ENCODE results near the gene IGSF22.

Gene IGSF22

GRCh38 chr11:18713646-18714442, 12.1 kb downstream of the IGSF22 start:
- DNase-seq (ENCODE audit: low spot score) = no peak

DNA sequence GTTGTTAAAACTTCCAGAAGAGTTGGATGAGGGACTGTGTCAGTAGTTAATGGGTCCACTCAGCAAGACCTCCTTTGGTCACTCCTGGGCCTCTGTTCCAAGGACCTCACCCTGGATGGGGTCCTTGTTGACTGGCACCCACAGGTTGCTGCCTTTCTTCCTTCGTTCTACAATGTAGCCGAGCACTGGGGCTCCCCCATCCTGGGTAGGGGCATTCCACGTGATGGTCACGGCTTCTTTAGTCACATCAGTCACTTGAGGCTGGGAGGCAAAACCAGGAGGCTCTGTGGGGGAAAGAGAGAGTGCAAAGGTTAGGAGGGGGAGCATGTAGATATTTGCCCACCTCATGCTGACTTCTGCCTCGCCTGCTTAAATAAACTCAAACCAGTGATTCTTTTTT, 15.4 kb downstream of the IGSF22 start:
- no peak for DNase-seq (ENCODE audit: low spot score)

DNA sequence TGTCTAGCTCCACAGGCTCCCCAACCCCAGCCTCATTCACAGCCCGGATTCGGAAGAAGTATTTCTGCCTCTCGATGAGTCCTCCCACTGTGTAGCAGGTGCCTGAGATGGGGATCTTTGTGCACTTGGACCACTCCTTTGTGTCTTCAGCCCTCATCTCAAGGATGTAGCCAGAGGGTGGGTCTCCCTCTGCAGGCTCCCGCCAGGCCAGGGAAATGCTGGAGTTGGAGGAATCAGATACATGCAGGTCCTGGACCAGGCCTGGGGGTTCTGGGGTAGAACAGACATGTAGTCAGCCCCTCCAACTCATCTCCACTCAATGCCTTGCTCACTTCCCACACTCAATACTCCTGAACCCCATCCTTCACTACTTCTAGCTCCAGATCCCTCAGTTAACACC, 16.6 kb downstream of the IGSF22 start:
- DNase-seq (ENCODE audit: low spot score) = no peak

- DNase-seq (ENCODE audit: low spot score) = no peak
Observed at GRCh38 chr11:18707811-18708340, 18.1 kb downstream of the IGSF22 start.

- DNase-seq (ENCODE audit: low spot score) = peak; percentile 63
Observed at GRCh38 chr11:18706330-18707243, 19.4 kb downstream of the IGSF22 start.

DNA sequence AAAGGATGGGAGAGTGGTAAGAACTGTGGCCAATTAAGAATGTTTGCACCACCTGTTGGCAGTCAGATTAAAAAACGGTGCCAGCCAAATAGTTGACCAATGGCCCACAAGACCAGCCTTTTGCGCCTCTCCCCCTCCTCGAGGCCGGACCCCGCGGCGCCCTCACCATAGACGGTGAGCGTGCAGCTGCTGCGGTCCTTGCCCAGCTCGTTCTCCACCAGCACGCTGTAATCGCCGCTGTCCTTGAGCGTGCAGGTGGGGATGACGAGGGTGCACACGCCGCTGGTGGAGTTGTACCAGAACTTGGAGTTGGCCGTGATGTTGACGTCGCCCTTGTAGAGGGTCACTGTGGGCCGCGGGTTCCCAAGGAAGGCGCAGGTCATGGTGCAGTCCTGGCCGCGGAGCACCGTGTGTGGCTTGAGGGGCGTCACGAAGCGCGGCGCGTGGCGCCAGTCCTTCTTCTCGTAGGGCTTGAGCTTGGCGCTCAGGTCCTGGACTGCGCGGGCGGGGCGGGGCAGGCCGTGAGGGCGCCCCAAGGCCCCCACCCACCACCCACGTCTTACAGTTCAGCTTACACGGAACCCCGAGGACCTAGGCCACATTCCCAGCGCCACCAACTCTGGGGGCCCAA, 20.2 kb downstream of the IGSF22 start:
- DNase-seq (ENCODE audit: low spot score) = no peak

DNA sequence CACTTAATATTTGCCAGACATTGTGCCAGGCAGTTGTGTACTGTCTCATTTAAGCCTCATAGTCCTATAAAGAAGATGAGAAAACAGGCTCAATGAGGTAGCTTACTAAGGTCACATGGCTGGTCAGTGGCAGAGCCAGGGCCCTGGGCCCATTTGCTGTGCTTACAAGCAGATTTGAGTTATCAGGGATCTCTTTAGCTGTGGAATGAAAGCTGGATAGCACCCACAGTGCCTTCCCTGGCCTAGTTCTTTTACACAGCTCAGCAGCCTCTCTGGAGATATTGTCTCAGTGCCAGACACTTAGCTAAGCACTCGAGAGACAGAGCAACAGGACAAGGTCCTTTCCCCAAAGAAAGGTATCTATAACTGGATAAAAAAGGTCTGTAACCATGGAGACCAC, 21.3 kb downstream of the IGSF22 start:
- DNase-seq (ENCODE audit: low spot score) = no peak

DNA sequence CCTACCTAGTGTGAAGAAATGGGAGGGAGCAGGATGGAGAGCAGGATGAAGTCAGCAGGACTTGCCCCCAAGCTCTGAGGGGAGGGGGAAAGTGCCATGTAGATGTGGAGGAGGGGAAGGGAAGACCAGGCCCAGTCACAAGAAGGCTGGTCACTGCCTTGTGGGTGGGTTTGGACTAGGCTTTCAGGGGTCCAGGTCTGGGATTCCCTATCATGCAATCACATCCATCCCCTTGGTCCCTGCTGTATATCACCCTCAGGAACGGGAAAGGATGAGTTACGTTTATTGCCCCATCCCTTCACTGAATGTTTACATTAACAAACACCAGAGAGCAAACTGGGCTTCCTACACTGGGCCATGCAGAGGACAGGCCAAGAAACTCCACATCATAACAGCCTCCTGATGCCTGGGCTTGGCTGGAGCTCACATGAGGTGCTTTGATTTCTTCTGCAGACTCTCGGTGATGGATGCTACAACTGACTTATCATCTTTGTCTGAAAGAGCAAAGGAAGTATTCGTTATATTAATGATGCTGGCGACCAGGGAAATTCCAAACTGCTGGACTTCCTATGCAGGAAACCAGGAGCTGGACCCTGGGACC, 21.8 kb downstream of the IGSF22 start:
- no peak for DNase-seq (ENCODE audit: low spot score)

DNA sequence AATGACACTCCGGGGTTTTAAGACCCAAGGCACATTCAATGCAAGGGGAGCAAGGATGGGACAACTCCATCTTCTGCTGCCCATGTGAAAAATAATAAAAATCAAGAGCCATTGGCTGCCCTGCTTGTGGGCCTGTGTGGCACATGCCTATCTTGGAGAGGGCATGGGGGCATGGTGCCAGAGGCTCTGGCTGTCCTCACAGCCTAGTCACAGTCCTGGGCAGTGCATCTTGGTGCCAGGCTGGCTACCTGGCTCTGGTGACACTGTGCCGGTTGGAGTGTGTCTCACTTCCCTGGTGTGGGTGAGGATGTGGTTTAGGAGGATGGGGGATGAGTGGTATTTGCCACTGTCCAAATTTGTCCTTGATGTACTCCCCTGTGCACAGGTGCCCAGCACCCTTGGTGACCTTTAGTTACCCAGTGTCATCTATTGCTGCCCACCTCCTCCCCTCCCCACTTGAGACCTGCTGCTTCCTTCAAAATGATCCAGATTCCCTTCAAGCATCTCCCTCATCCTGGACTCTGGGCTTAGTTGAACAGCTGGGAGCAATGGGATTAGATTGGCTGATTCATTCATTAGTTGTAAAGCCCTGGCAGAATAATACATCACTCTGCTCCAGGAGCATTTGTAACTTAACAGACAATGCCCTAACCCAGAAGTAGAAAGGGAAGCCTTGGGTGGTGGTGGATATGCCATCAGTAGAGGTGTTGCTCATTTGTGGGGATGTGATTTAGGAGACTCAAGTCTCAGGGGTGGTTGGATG, 22.8 kb downstream of the IGSF22 start:
- DNase-seq (ENCODE audit: low spot score) = no peak

GRCh38 chr11:18701614-18702216, 24.3 kb downstream of the IGSF22 start:
- DNase-seq (ENCODE audit: low spot score) = no peak

- DNase-seq (ENCODE audit: low spot score) = no peak
Observed at GRCh38 chr11:18700872-18701271, 25.1 kb downstream of the IGSF22 start.

GRCh38 chr11:18700375-18700774, 25.6 kb downstream of the IGSF22 start:
- DNase-seq (ENCODE audit: low spot score) = peak; percentile 89

GRCh38 chr11:18699848-18700261, 26.1 kb downstream of the IGSF22 start:
- no peak for DNase-seq (ENCODE audit: low spot score)

DNA sequence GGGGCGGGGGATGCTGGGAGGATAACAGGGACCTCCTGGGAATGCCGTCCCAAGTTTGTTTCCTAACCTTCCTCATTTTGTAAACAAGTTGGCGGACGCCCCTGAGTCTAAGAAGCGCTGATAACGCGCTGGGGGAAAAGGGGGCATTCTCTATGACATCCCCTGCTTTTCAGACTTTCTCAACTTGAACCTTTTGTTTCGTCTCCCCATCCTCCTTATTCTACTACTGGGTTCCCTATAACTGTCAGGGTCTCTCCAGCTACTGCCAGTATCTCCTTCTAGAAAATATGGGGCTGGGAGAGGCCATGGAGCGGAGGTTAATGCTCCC, 26.8 kb downstream of the IGSF22 start:
- no peak for DNase-seq (ENCODE audit: low spot score)

GRCh38 chr11:18698341-18699268, 27.4 kb downstream of the IGSF22 start, which contains the start of gene TMEM86A:
TSS of gene TMEM86A (plus strand) at chr11:18698779. CDS start at chr11:18698887, 108 bp downstream.
- DNase-seq (ENCODE audit: low spot score) = peak; percentile 86

DNA sequence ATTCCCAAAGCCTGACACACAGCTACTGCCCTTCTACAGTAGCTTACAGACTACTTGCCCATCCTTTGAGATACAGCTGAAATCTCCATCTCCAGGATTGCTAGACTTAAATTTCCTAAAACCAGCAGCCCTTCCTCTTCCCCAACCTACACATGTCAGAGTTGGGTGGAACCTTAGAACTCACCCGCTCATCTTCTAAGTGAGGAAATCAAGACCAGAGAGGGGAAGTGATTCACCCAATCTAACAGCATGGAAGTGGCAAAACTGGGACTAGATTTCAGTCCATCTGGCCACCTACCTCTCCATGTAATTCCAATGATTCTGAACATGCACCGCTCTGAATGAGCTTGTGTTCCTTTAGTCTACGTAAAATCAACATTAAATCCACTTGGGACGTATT, 28.4 kb downstream of the IGSF22 start:
- DNase-seq (ENCODE audit: low spot score) = no peak

DNA sequence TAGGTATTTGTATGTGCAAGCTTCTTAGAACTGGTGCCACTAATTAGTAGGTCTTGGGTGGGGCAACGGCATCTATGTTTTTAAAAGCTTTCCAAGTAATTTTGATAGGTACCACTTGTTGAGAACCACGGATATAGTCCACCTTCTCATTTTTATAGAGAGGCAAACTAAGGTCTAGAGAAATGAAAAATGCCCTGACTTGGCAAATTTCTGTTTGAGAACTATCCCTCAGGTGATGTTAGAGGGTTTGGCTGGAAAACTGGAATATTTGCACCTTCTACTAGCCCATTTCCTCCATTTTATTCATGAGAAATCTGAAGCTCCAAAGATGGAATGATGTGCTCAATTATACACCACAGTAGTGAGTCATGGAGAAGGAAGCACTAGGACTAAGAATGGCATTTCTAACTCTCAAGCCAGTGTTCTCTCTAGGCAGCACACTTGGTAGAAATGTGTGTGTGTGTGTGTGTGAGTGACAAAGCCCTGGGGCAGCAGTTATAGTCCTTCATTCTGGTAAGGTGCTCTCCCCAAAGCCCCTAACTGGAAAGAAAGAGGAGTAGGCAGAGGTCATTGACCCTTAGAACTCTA, 29.3 kb downstream of the IGSF22 start:
- peak; percentile 77 for DNase-seq (ENCODE audit: low spot score)

GRCh38 chr11:18692941-18693760, 32.8 kb downstream of the IGSF22 start:
- no peak for DNase-seq (ENCODE audit: low spot score)

All from kidney tubule cell (primary cell).